Astrocyte (in vitro differentiated cells and primary cell): ENCODE results near the gene H6PD.

Experiments used
- EZH2 ChIP-seq: IDR thresholded peaks from 2 replicates; pipeline ENCODE4 v1.6.1; 2012; ENCODE audit warnings: mild to moderate bottlenecking, low read length, inconsistent platforms; ENCODE audit not compliant: insufficient read depth
- TF ChIP-seq, protein P1 (sequence below): IDR thresholded peaks from 2 replicates; pipeline ENCODE4 v1.5.1; 2011; ENCODE audit warnings: low read depth, mild to moderate bottlenecking, inconsistent platforms, low read length, moderate library complexity; ENCODE audit not compliant: insufficient read depth

DNA sequence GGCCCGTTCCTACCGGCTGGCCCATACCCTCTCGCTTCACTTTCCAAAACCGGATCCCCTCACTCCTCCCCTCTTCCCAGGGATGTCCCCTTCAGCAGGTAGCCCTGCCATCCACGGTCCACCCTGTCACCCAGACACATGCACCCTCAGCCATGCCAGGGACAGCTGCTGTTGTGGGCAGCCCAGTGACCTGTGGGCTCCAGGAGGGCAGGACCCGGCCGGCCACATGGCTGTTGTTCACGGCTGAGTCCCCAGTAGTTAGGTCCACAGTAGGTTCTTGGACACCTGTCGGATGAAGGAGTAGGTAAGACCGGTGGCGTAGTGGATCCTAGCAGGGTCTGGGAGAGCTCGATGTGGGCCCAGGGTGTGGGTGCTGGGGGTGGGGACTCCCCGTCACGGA, 70.6 kb downstream of the H6PD start:
- TF ChIP-seq, protein P1, sequence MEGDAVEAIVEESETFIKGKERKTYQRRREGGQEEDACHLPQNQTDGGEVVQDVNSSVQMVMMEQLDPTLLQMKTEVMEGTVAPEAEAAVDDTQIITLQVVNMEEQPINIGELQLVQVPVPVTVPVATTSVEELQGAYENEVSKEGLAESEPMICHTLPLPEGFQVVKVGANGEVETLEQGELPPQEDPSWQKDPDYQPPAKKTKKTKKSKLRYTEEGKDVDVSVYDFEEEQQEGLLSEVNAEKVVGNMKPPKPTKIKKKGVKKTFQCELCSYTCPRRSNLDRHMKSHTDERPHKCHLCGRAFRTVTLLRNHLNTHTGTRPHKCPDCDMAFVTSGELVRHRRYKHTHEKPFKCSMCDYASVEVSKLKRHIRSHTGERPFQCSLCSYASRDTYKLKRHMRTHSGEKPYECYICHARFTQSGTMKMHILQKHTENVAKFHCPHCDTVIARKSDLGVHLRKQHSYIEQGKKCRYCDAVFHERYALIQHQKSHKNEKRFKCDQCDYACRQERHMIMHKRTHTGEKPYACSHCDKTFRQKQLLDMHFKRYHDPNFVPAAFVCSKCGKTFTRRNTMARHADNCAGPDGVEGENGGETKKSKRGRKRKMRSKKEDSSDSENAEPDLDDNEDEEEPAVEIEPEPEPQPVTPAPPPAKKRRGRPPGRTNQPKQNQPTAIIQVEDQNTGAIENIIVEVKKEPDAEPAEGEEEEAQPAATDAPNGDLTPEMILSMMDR: no peak
- no peak for TF ChIP-seq EZH2
